ENCODE results near the gene MATR3.

GRCh38 chr5:139271201-139272027 lies 22.1 kb upstream of the MATR3 start:
- TF ChIP-seq CTCF (IDR thresholded peaks at IDR 0.05; ENCODE audit: low read depth, low read length) (no peak), EZH2phosphoT487 (IDR thresholded peaks at IDR 0.05; ENCODE audit: low read depth) (no peak)

Data from OCI-LY3 (cell line).